ENCODE data around the gene OXSR1.

The OXSR1 gene

GRCh38 chr3:38154625-38155255 is 10.6 kb upstream of the OXSR1 start:
- Histone ChIP-seq H3K4me3 (ENCODE audit: low read length) (peak overlapping the region; percentile 53), H3K27me3 (ENCODE audit: low read depth, low read length) (no peaks in the 10 kb centered on the region), H3K9ac (ENCODE audit: low read length) (peak overlapping the region; percentile 47), H3K79me2 (ENCODE audit: low read length) (no peaks in the 10 kb centered on the region), H3K9me3 (ENCODE audit: insufficient read depth, low read length) (no peaks in the 10 kb centered on the region), H3K4me2 (ENCODE audit: low read length) (peak overlapping the region; percentile 71), H3K4me1 (ENCODE audit: low read length) (peaks cover 91% of the 10 kb centered on the region), H3K36me3 (replicated peaks; ENCODE audit: low read depth, low read length) (no peaks in the 10 kb centered on the region), H2AFZ (ENCODE audit: low read depth, low read length) (peak overlapping the region; percentile 12), H4K20me1 (ENCODE audit: insufficient read depth, low read length) (no peaks in the 10 kb centered on the region), H3K27ac (ENCODE audit: low read length) (peak overlapping the region; percentile 84)
- no peak for TF ChIP-seq EZH2phosphoT487 (IDR thresholded peaks at IDR 0.05; ENCODE audit: low read depth)
- TF ChIP-seq, protein P1, sequence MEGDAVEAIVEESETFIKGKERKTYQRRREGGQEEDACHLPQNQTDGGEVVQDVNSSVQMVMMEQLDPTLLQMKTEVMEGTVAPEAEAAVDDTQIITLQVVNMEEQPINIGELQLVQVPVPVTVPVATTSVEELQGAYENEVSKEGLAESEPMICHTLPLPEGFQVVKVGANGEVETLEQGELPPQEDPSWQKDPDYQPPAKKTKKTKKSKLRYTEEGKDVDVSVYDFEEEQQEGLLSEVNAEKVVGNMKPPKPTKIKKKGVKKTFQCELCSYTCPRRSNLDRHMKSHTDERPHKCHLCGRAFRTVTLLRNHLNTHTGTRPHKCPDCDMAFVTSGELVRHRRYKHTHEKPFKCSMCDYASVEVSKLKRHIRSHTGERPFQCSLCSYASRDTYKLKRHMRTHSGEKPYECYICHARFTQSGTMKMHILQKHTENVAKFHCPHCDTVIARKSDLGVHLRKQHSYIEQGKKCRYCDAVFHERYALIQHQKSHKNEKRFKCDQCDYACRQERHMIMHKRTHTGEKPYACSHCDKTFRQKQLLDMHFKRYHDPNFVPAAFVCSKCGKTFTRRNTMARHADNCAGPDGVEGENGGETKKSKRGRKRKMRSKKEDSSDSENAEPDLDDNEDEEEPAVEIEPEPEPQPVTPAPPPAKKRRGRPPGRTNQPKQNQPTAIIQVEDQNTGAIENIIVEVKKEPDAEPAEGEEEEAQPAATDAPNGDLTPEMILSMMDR (IDR thresholded peaks at IDR 0.05; ENCODE audit: low read depth, low read length), result no peak

DNA sequence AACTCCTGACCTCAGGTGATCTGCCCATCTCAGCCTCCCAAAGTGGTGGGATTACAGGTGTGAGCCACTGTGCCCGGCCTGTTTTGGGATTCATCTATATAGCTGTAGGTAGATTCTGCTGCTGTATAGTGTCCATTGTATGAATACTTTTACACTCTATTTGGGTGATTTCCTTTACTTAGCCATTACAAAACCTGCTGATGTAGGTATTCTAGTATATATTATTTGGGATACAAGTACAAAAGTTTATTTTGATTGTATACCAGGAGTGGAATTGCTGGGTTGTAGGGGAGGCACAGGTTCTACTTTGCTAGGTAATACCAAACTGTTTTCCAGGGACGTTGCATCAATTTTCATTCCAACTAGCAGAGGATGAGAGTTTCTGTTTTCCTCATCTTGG is 9.5 kb upstream of the OXSR1 start:
- H3K4me1 ChIP-seq (ENCODE audit: low read length), result peaks cover 81% of the 10 kb centered on the region
- no peak for TF ChIP-seq EZH2phosphoT487 (IDR thresholded peaks at IDR 0.05; ENCODE audit: low read depth)
- TF ChIP-seq, protein P1 (IDR thresholded peaks at IDR 0.05; ENCODE audit: low read depth, low read length), result no peak
- no peaks in the 10 kb centered on the region for H3K79me2 ChIP-seq (ENCODE audit: low read length)

DNA sequence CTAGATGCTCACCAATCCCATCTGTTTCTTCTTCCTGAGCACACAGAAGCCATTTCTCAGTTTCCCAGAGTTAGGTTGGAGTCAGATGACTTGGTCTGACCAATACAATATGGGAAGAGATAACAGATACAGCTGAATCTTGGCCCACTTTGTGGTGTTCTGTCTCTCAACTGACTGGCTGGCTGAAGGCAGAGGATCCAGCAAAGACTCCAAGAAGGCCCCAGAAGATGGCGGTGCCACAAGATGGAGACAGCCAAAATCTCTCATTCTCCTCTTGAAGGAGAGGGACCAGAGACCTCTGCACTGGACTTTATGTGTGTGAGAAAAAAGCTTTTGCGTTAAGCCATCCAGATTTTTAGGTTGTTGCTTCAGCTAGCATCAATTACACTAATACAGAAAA is 8.2 kb upstream of the OXSR1 start:
- H3K4me2 ChIP-seq (ENCODE audit: low read length), result no peak overlapping the region
- H3K27me3 ChIP-seq (ENCODE audit: low read depth, low read length), result no peaks in the 10 kb centered on the region
- peaks cover 68% of the 10 kb centered on the region for H3K4me1 ChIP-seq (ENCODE audit: low read length)
- no peak overlapping the region for H3K27ac ChIP-seq (ENCODE audit: low read length)
- no peak overlapping the region for H3K9ac ChIP-seq (ENCODE audit: low read length)
- H2AFZ ChIP-seq (ENCODE audit: low read depth, low read length), result no peak overlapping the region
- H3K9me3 ChIP-seq (ENCODE audit: insufficient read depth, low read length), result no peaks in the 10 kb centered on the region
- no peaks in the 10 kb centered on the region for H4K20me1 ChIP-seq (ENCODE audit: insufficient read depth, low read length)
- TF ChIP-seq, protein P1 (IDR thresholded peaks at IDR 0.05; ENCODE audit: low read depth, low read length), result no peak
- TF ChIP-seq EZH2phosphoT487 (IDR thresholded peaks at IDR 0.05; ENCODE audit: low read depth), result no peak
- no peak overlapping the region for H3K4me3 ChIP-seq (ENCODE audit: low read length)
- no peaks in the 10 kb centered on the region for H3K36me3 ChIP-seq (replicated peaks; ENCODE audit: low read depth, low read length)
- H3K79me2 ChIP-seq (ENCODE audit: low read length), result no peaks in the 10 kb centered on the region

More for the DNA sequence above, 9.5 kb upstream of the OXSR1 start:
- Histone ChIP-seq H3K27ac (ENCODE audit: low read length) (no peak overlapping the region), H3K4me2 (ENCODE audit: low read length) (no peak overlapping the region), H3K9ac (ENCODE audit: low read length) (no peak overlapping the region; the same call in 1 of the 2 replicates), H2AFZ (ENCODE audit: low read depth, low read length) (no peak overlapping the region), H3K36me3 (replicated peaks; ENCODE audit: low read depth, low read length) (no peaks in the 10 kb centered on the region), H3K27me3 (ENCODE audit: low read depth, low read length) (no peaks in the 10 kb centered on the region), H3K9me3 (ENCODE audit: insufficient read depth, low read length) (no peaks in the 10 kb centered on the region), H3K4me3 (ENCODE audit: low read length) (no peak overlapping the region), H4K20me1 (ENCODE audit: insufficient read depth, low read length) (no peaks in the 10 kb centered on the region)

- Histone ChIP-seq H3K36me3 (replicated peaks; ENCODE audit: low read depth, low read length) (no peaks in the 10 kb centered on the region), H3K4me1 (ENCODE audit: low read length) (peaks cover 64% of the 10 kb centered on the region), H4K20me1 (ENCODE audit: insufficient read depth, low read length) (no peaks in the 10 kb centered on the region), H2AFZ (ENCODE audit: low read depth, low read length) (no peak overlapping the region), H3K27me3 (ENCODE audit: low read depth, low read length) (no peaks in the 10 kb centered on the region), H3K9me3 (ENCODE audit: insufficient read depth, low read length) (no peaks in the 10 kb centered on the region), H3K27ac (ENCODE audit: low read length) (peak overlapping the region; percentile 51), H3K4me3 (ENCODE audit: low read length) (no peak overlapping the region), H3K79me2 (ENCODE audit: low read length) (no peaks in the 10 kb centered on the region), H3K4me2 (ENCODE audit: low read length) (peak overlapping the region; percentile 53), H3K9ac (ENCODE audit: low read length) (peak overlapping the region; percentile 3; the same call in 1 of the 2 replicates)
- no peak for TF ChIP-seq EZH2phosphoT487 (IDR thresholded peaks at IDR 0.05; ENCODE audit: low read depth)
- TF ChIP-seq, protein P1 (IDR thresholded peaks at IDR 0.05; ENCODE audit: low read depth, low read length), result no peak
These were observed 7.7 kb upstream of the OXSR1 start for GRCh38 chr3:38157595-38157994.
